ENCODE measurements around the gene PYGB.

The PYGB gene

DNA sequence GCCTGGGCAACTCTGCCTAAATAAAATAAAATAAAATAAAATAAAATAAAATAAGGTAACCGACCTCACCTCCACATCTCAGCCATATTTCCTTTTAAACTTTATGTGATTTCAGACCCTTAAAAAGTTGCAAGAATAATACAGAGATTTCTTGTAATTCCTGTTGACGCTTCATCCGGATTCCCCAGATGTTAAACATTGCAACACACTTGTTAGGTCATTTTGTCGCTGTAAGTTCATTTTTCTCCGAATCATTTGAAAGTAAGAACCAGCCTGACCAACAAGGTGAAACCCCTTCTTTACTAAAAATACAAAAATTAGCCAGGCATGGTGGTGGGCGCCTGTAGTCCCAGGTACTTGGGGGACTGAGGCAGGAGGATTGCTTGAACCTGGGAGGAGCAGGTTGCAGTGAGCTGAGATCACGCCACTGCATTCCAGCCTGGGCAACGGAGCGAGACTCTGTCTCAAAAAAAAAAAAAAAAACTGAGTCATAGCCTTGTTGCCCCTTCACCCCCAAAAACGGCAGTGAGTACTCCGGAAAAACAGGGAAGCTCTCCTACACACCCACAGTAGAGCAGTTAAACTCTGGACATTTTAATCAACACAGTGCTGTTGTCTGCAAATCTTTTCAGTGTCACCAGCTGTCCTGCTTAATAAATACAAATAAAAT is 5.9 kb downstream of the PYGB start:
- no peaks in the 10 kb centered on the region for H3K9me3 ChIP-seq (ENCODE audit: control extremely low read depth in 1 of 5, control insufficient read depth in 4 of 5, insufficient read depth in 2 of 5, low read depth in 1 of 5, low read length in 4 of 5)
- no peaks in the 10 kb centered on the region for H3K27me3 ChIP-seq (replicated peaks in 2 of 5; ENCODE audit: control insufficient read depth in 4 of 5, insufficient read depth in 5 of 5, low read length in 4 of 5)
- peaks cover 0 to 12% (median 5%) of the 10 kb centered on the region in 4 experiments for H3K36me3 ChIP-seq (ENCODE audit: control insufficient read depth in 4 of 4, insufficient read depth in 4 of 4, low read length in 3 of 4)
- ChIA-PET POLR2A (no interaction called here), CTCF (interaction anchor here (1.0 to 1.1 kb wide), 2 partner anchors 9 to 27 kb away, joined by 3 read pairs; no protein-coding TSS in a partner anchor)
- no peak overlapping the region for H3K4me3 ChIP-seq (ENCODE audit: control insufficient read depth in 1 of 7, extremely low read depth in 1 of 7, insufficient read depth in 4 of 7, low read depth in 2 of 7, low read length in 6 of 7)
- no peak overlapping the region for H3K27ac ChIP-seq (ENCODE audit: insufficient read depth in 1 of 2, low read depth in 1 of 2, low read length in 2 of 2, poor library complexity in 1 of 2, severe bottlenecking in 2 of 2)
- H3K4me1 ChIP-seq (ENCODE audit: control extremely low read depth in 1 of 4, control insufficient read depth in 4 of 4, insufficient read depth in 4 of 4, low read length in 3 of 4) = peaks cover 0 to 9% (median 4%) of the 10 kb centered on the region in 4 experiments
- 96% methylated on average over 7 of the region's 11 CpGs for WGBS (ENCODE audit: insufficient coverage)
- DNase-seq = no peak

GRCh38 chr20:25254571-25254970 is 6.7 kb downstream of the PYGB start:
- WGBS (ENCODE audit: insufficient coverage) = 95% methylated on average over 4 of the region's 5 CpGs
- POLR2A ChIA-PET = no interaction called here

GRCh38 chr20:25254986-25255680 is 7.2 kb downstream of the PYGB start:
- Histone ChIP-seq H3K9me3 (ENCODE audit: control extremely low read depth in 1 of 5, control insufficient read depth in 4 of 5, insufficient read depth in 2 of 5, low read depth in 1 of 5, low read length in 4 of 5) (no peaks in the 10 kb centered on the region), H3K4me1 (ENCODE audit: control extremely low read depth in 1 of 4, control insufficient read depth in 4 of 4, insufficient read depth in 4 of 4, low read length in 3 of 4) (no peaks in the 10 kb centered on the region), H3K36me3 (ENCODE audit: control insufficient read depth in 4 of 4, insufficient read depth in 4 of 4, low read length in 3 of 4) (peaks cover under 1 to 20% (median 13%) of the 10 kb centered on the region in 4 experiments), H3K27ac (ENCODE audit: insufficient read depth in 1 of 2, low read depth in 1 of 2, low read length in 2 of 2, poor library complexity in 1 of 2, severe bottlenecking in 2 of 2) (no peak overlapping the region), H3K27me3 (replicated peaks in 2 of 5; ENCODE audit: control insufficient read depth in 4 of 5, insufficient read depth in 5 of 5, low read length in 4 of 5) (no peaks in the 10 kb centered on the region), H3K4me3 (ENCODE audit: control insufficient read depth in 1 of 7, extremely low read depth in 1 of 7, insufficient read depth in 4 of 7, low read depth in 2 of 7, low read length in 6 of 7) (no peak overlapping the region)
- CTCF ChIA-PET = interaction anchor here (1.0 to 1.1 kb wide), 2 partner anchors 11 to 25 kb away, joined by 3 read pairs; no protein-coding TSS in a partner anchor
- no peak for DNase-seq
- 96% methylated on average over 10 of the region's 12 CpGs for WGBS (ENCODE audit: insufficient coverage)
- POLR2A ChIA-PET = no interaction called here

More at GRCh38 chr20:25254571-25254970, 6.7 kb downstream of the PYGB start:
- peaks cover 0 to 16% (median 9%) of the 10 kb centered on the region in 4 experiments for H3K36me3 ChIP-seq (ENCODE audit: control insufficient read depth in 4 of 4, insufficient read depth in 4 of 4, low read length in 3 of 4)
- H3K4me3 ChIP-seq (ENCODE audit: control insufficient read depth in 1 of 7, extremely low read depth in 1 of 7, insufficient read depth in 4 of 7, low read depth in 2 of 7, low read length in 6 of 7) = no peak overlapping the region
- no peak for DNase-seq
- H3K9me3 ChIP-seq (ENCODE audit: control extremely low read depth in 1 of 5, control insufficient read depth in 4 of 5, insufficient read depth in 2 of 5, low read depth in 1 of 5, low read length in 4 of 5) = no peaks in the 10 kb centered on the region
- no peaks in the 10 kb centered on the region for H3K27me3 ChIP-seq (replicated peaks in 2 of 5; ENCODE audit: control insufficient read depth in 4 of 5, insufficient read depth in 5 of 5, low read length in 4 of 5)
- H3K27ac ChIP-seq (ENCODE audit: insufficient read depth in 1 of 2, low read depth in 1 of 2, low read length in 2 of 2, poor library complexity in 1 of 2, severe bottlenecking in 2 of 2) = no peak overlapping the region
- peaks cover 0 to under 1% (median 0%) of the 10 kb centered on the region in 4 experiments for H3K4me1 ChIP-seq (ENCODE audit: control extremely low read depth in 1 of 4, control insufficient read depth in 4 of 4, insufficient read depth in 4 of 4, low read length in 3 of 4)
- CTCF ChIA-PET = interaction anchor here (1.0 to 1.1 kb wide), 2 partner anchors 10 to 26 kb away, joined by 3 read pairs; no protein-coding TSS in a partner anchor

DNA sequence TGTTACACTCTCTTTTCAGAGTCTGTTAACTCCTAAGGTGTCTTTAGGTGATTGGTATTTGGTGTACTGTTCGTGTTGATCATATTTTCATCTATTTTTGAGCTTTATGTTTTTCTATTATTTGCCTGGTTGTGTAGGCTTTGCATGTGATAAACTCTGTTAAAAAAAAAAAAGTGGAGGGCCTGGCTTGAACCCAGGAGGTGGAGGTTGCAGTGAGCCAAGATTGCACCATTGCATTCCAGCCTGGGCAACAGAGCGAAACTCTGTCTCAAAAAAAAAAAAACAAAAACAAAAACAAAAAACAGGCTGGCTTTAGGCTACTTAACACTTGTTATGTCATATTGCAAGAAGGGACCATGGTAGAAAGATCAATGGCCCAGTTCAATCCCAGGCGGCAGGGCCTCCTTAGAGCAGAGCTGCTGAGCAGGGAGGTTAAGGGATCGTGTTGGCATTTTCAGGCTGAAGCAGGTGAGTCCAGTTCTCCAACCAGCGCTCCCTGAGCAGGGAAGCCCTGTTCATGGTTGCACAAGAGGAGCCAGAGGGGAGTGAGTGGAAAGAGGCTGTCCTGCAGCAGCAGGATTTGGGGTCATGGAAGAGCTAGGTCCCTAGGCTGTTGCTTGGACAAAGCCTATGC is 8.5 kb downstream of the PYGB start:
- Histone ChIP-seq H3K9me3 (ENCODE audit: control extremely low read depth in 1 of 5, control insufficient read depth in 4 of 5, insufficient read depth in 2 of 5, low read depth in 1 of 5, low read length in 4 of 5) (peaks cover 0 to 3% (median 0%) of the 10 kb centered on the region in 5 experiments), H3K36me3 (ENCODE audit: control insufficient read depth in 4 of 4, insufficient read depth in 4 of 4, low read length in 3 of 4) (peaks cover 3 to 28% (median 17%) of the 10 kb centered on the region in 4 experiments), H3K27ac (ENCODE audit: insufficient read depth in 1 of 2, low read depth in 1 of 2, low read length in 2 of 2, poor library complexity in 1 of 2, severe bottlenecking in 2 of 2) (no peak overlapping the region), H3K27me3 (replicated peaks in 2 of 5; ENCODE audit: control insufficient read depth in 4 of 5, insufficient read depth in 5 of 5, low read length in 4 of 5) (no peaks in the 10 kb centered on the region), H3K4me3 (ENCODE audit: control insufficient read depth in 1 of 7, extremely low read depth in 1 of 7, insufficient read depth in 4 of 7, low read depth in 2 of 7, low read length in 6 of 7) (no peak overlapping the region), H3K4me1 (ENCODE audit: control extremely low read depth in 1 of 4, control insufficient read depth in 4 of 4, insufficient read depth in 4 of 4, low read length in 3 of 4) (no peaks in the 10 kb centered on the region)
- POLR2A ChIA-PET = no interaction called here
- CTCF ChIA-PET = interaction anchor here (1.1 kb wide), 1 partner anchor 109 kb away, joined by 3 read pairs; no protein-coding TSS in a partner anchor
- no peak for DNase-seq
- 100% methylated on average over 3 of the region's 5 CpGs for WGBS (ENCODE audit: insufficient coverage)

DNA sequence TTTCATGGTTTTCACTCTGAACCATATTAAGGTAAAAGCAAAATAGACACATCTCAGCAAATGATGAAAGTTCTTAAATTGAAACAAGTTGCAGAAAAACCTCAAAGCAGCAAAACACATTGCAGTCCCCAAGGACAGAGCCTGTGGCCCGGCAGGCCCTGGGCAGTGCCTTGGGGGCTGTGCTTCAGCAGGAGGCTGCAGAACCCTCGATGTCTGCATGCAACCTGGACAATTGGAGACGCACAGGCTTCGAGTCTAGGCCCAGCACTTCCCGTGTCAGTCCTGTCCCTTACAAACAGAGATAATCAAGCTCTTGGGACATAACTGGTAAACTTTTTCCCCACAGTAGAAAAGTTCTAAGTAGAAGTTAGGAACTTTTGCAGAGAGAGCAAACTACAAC is 9.2 kb downstream of the PYGB start:
- CTCF ChIA-PET = interaction anchor here (1.9 kb wide), 1 partner anchor 10 kb away, joined by 6 read pairs; the partner anchor contains the start of gene PYGB

DNA sequence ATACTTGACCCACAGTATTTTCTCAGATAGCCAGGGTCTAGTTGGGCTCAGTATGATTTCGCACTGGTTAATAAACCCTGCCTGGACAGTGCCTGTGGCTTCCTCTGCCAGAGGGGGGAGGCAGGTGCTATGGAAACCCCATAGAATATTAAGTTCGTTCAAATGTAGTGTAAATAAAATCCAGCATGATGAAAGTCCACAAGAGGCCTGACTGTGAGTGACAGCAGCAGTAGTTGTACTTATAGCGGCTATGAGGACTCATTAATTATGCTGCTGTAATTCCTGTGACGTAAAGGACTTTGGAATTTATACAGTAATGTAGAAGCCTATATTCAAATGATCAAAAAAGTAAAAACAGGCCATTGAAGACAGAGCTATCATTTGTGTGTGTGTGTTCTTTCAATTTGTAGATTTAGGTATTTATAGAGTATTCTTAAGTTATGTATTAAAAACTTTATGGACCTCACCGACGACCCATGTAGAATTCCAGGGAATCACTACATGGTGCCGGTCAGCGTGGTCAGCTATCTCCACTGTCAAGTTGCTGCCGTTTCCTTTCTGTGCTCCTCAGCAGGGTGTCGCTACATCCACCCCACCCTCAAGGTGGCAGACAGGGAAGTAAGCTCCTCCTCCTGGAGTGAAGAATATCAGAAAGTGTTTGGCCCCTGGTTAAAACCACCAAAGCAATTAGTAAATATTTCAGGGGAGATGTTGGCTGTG is 10.0 kb downstream of the PYGB start:
- peaks cover 0 to 3% (median 0%) of the 10 kb centered on the region in 5 experiments for H3K9me3 ChIP-seq (ENCODE audit: control extremely low read depth in 1 of 5, control insufficient read depth in 4 of 5, insufficient read depth in 2 of 5, low read depth in 1 of 5, low read length in 4 of 5)
- no peaks in the 10 kb centered on the region for H3K4me1 ChIP-seq (ENCODE audit: control extremely low read depth in 1 of 4, control insufficient read depth in 4 of 4, insufficient read depth in 4 of 4, low read length in 3 of 4)
- 98% methylated on average over 8 of the region's 10 CpGs for WGBS (ENCODE audit: insufficient coverage)
- no peaks in the 10 kb centered on the region for H3K27me3 ChIP-seq (replicated peaks in 2 of 5; ENCODE audit: control insufficient read depth in 4 of 5, insufficient read depth in 5 of 5, low read length in 4 of 5)
- no peak overlapping the region for H3K4me3 ChIP-seq (ENCODE audit: control insufficient read depth in 1 of 7, extremely low read depth in 1 of 7, insufficient read depth in 4 of 7, low read depth in 2 of 7, low read length in 6 of 7)
- ChIA-PET POLR2A (no interaction called here), CTCF (interaction anchor here (1.9 kb wide), 1 partner anchor 11 kb away, joined by 6 read pairs; the partner anchor contains the start of gene PYGB)
- no peak overlapping the region for H3K27ac ChIP-seq (ENCODE audit: insufficient read depth in 1 of 2, low read depth in 1 of 2, low read length in 2 of 2, poor library complexity in 1 of 2, severe bottlenecking in 2 of 2)
- H3K36me3 ChIP-seq (ENCODE audit: control insufficient read depth in 4 of 4, insufficient read depth in 4 of 4, low read length in 3 of 4) = peaks cover 3 to 30% (median 12%) of the 10 kb centered on the region in 4 experiments
- no peak for DNase-seq

More for the DNA sequence above, 9.2 kb downstream of the PYGB start:
- Histone ChIP-seq H3K4me3 (ENCODE audit: control insufficient read depth in 1 of 7, extremely low read depth in 1 of 7, insufficient read depth in 4 of 7, low read depth in 2 of 7, low read length in 6 of 7) (no peak overlapping the region), H3K27me3 (replicated peaks in 2 of 5; ENCODE audit: control insufficient read depth in 4 of 5, insufficient read depth in 5 of 5, low read length in 4 of 5) (no peaks in the 10 kb centered on the region), H3K4me1 (ENCODE audit: control extremely low read depth in 1 of 4, control insufficient read depth in 4 of 4, insufficient read depth in 4 of 4, low read length in 3 of 4) (no peaks in the 10 kb centered on the region), H3K27ac (ENCODE audit: insufficient read depth in 1 of 2, low read depth in 1 of 2, low read length in 2 of 2, poor library complexity in 1 of 2, severe bottlenecking in 2 of 2) (no peak overlapping the region), H3K36me3 (ENCODE audit: control insufficient read depth in 4 of 4, insufficient read depth in 4 of 4, low read length in 3 of 4) (peaks cover 3 to 30% (median 13%) of the 10 kb centered on the region in 4 experiments), H3K9me3 (ENCODE audit: control extremely low read depth in 1 of 5, control insufficient read depth in 4 of 5, insufficient read depth in 2 of 5, low read depth in 1 of 5, low read length in 4 of 5) (peaks cover 0 to 3% (median 0%) of the 10 kb centered on the region in 5 experiments)
- no peak for DNase-seq
- POLR2A ChIA-PET = no interaction called here
- 100% methylated on average over 4 of the region's 5 CpGs for whole genome bisulfite sequencing (ENCODE audit: insufficient coverage)
